WTC11 (cell line): Measurements from ENCODE around the gene SLIT3.

Source experiments
- CDX4 ChIP-seq: fragments of 250-450 bp; sonication (Bioruptor Pico); IDR thresholded peaks from 2 replicates; pipeline ENCODE4 v1.9.0; 2021; ENCODE audit warnings: moderate library complexity, mild to moderate bottlenecking, inconsistent platforms, borderline replicate concordance
- CTCF ChIP-seq: fragments of 200-600 bp; IDR thresholded peaks from 2 replicates; pipeline ENCODE4 v1.8.0; 2022; ENCODE audit warnings: antibody characterized with exemption
- ZNF138 ChIP-seq: sonication (generic); formaldehyde crosslinking; conservative IDR thresholded peaks from 2 replicates; pipeline ENCODE4 v1.8.1; 2022; ENCODE audit warnings: mild to moderate bottlenecking, moderate library complexity, missing genetic modification reagents
- TF ChIP-seq, protein P1 (sequence below): sonication (generic); formaldehyde crosslinking; IDR thresholded peaks from 2 replicates; pipeline ENCODE4 v1.8.0; 2022; ENCODE audit warnings: mild to moderate bottlenecking, missing genetic modification reagents

DNA sequence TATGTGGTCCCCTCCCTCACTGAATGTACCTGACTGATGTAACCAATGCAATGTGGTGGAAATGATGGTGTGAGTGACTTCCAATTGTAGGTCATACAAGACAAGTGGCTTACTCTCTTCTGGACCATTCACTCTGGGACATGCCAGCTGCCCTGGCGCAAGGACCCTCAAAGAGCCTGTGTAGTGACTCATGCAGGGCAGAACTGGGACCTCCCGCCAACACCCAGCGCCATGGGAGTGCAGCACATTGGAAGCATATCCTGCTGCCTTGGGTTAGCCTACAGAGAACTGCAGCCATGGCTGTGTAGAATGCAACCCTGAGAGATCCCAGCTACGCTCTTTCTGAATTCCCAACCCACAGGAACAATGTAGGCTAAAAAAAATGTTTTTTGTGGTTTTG lies 631.8 kb downstream of the SLIT3 start:
- TF ChIP-seq CTCF (no peak), CDX4 (CRISPR knock-in tag) (no peak), ZNF138 (CRISPR knock-in tag) (no peak)
- TF ChIP-seq, protein P1, sequence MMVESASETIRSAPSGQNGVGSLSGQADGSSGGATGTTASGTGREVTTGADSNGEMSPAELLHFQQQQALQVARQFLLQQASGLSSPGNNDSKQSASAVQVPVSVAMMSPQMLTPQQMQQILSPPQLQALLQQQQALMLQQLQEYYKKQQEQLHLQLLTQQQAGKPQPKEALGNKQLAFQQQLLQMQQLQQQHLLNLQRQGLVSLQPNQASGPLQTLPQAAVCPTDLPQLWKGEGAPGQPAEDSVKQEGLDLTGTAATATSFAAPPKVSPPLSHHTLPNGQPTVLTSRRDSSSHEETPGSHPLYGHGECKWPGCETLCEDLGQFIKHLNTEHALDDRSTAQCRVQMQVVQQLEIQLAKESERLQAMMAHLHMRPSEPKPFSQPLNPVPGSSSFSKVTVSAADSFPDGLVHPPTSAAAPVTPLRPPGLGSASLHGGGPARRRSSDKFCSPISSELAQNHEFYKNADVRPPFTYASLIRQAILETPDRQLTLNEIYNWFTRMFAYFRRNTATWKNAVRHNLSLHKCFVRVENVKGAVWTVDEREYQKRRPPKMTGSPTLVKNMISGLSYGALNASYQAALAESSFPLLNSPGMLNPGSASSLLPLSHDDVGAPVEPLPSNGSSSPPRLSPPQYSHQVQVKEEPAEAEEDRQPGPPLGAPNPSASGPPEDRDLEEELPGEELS (CRISPR knock-in tag), result no peak
